ENCODE data around the gene GNAZ. TPM values are rescaled to one million over a fixed set of nuclear protein-coding genes. Genes with fewer than 3 reads are reported as not detected.

Gene GNAZ
- polyA plus RNA-seq, 1 experiment = 12.6 TPM

DNA sequence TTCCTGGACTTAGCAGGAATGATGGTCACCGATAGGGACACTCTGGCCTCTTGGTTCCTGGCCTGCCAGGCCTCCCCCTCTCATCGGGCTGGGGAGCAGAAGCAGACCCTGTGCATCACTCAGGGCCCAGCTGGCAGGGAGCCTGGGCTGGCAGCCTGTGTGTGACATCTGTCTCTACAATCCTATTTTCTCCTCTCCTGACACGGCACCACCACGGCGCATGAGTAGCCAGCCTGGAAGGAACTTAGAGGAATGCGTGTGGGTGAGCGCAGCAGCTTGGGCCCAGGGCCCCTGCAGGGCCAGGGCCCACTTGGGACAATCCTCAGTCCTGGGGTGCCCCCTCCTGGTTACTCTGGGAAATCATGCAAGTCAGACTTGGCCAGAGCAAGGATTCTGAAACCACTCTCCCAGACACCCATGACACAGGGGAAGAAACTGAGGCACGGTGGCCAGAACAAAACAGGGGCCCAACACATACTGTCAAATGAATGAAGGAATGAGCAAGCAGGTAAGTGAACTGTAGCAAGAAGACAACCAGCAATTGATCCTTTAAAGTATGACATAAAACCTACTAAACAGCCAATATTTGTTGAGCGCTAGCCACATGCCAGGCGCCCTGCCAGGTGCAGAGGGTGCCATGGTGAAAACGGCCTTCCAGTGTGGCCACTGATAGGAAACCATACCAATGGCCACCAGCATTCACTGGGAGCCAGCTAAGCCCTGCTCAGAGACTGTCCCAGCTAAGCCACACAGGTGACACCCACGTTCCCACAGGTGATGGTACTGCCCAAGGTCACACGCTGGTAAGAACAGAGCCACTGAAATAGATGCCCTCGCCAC is 58.2 kb downstream of the GNAZ start:
- TF ChIP-seq, protein P1, sequence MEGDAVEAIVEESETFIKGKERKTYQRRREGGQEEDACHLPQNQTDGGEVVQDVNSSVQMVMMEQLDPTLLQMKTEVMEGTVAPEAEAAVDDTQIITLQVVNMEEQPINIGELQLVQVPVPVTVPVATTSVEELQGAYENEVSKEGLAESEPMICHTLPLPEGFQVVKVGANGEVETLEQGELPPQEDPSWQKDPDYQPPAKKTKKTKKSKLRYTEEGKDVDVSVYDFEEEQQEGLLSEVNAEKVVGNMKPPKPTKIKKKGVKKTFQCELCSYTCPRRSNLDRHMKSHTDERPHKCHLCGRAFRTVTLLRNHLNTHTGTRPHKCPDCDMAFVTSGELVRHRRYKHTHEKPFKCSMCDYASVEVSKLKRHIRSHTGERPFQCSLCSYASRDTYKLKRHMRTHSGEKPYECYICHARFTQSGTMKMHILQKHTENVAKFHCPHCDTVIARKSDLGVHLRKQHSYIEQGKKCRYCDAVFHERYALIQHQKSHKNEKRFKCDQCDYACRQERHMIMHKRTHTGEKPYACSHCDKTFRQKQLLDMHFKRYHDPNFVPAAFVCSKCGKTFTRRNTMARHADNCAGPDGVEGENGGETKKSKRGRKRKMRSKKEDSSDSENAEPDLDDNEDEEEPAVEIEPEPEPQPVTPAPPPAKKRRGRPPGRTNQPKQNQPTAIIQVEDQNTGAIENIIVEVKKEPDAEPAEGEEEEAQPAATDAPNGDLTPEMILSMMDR (IDR thresholded peaks at IDR 0.05; ENCODE audit: insufficient read depth, low read depth, low read length) = peak; percentile 76
- H3K27me3 ChIP-seq (ENCODE audit: control insufficient read depth, insufficient read depth, low read length) = 0 out of 2 replicates have a peak, but pooled peaks cover 2% of the 10 kb centered on the region
- 0 out of 2 replicates have a peak, but pooled peaks cover 2% of the 10 kb centered on the region for H3K36me3 ChIP-seq (ENCODE audit: control insufficient read depth, insufficient read depth, low read length)
- CTCF ChIA-PET = interaction anchor here (0.6 to 15.2 kb wide), 31 partner anchors 9 to 541 kb away, joined by 3 to 425 read pairs (median 4); partner anchors contain the start of gene RAB36
- POLR2A ChIA-PET = no interaction called here
- H3K4me3 ChIP-seq (ENCODE audit: low read depth, low read length) = no peak overlapping the region
- DNase-seq (ENCODE audit: low read depth) = peak; percentile 26

DNA sequence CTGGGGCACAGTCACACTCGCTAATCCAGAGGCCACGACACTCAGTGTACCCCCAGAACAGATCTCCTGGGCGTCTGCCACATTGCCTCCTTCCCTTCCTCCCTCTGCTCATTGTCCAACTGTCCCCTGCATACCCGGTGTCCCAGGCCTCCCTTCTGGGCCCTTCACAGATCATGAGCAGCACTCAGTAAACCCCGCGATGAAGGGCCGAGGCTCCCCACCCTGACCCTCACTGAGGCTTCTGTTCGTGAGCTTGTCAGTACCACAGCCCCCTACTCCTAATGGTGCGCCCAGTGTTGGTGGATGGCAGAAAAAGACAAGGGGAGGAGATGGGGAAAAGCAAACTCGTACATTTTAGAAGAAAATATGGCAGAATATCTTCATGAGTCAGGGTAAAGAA is 58.8 kb downstream of the GNAZ start:
- Histone ChIP-seq H3K27me3 (ENCODE audit: control insufficient read depth, insufficient read depth, low read length) (0 out of 2 replicates have a peak, but pooled peaks cover 3% of the 10 kb centered on the region), H3K36me3 (ENCODE audit: control insufficient read depth, insufficient read depth, low read length) (no peaks in the 10 kb centered on the region), H3K4me3 (ENCODE audit: low read depth, low read length) (no peak overlapping the region)
- ChIA-PET CTCF (interaction anchor here (0.6 to 15.2 kb wide), 12 partner anchors 9 to 365 kb away, joined by 3 to 425 read pairs (median 6); no protein-coding TSS in a partner anchor), POLR2A (no interaction called here)
- no peak for DNase-seq (ENCODE audit: low read depth)
- TF ChIP-seq, protein P1 (IDR thresholded peaks at IDR 0.05; ENCODE audit: insufficient read depth, low read depth, low read length) = no peak

DNA sequence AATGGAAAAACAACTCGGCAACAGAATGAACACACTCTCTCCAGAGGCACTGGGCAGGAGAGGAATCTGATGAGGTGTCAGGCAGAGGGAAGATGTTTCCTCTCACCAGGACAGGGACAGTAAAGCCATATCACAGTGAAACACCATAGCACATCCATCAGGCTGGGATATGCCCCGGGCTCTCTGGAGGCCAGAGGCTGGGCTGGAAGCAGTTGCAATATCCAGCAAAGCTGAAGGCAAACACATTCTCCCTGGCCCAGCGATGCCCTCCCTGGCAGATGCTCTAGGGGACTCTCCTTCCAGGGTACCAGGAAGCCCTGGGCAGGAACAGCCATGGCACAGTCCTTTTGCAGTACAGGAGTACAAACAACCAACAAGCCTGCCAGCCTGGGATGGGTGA is 60.4 kb downstream of the GNAZ start:
- ChIA-PET POLR2A (no interaction called here), CTCF (interaction anchor here (1.2 to 15.2 kb wide), 3 partner anchors 10 to 281 kb away, joined by 3 to 425 read pairs (median 17); no protein-coding TSS in a partner anchor)
- no peak overlapping the region for H3K4me3 ChIP-seq (ENCODE audit: low read depth, low read length)
- no peak for DNase-seq (ENCODE audit: low read depth)
- H3K27me3 ChIP-seq (ENCODE audit: control insufficient read depth, insufficient read depth, low read length) = 0 out of 2 replicates have a peak, but pooled peaks cover 3% of the 10 kb centered on the region
- TF ChIP-seq, protein P1 (IDR thresholded peaks at IDR 0.05; ENCODE audit: insufficient read depth, low read depth, low read length) = no peak
- no peaks in the 10 kb centered on the region for H3K36me3 ChIP-seq (ENCODE audit: control insufficient read depth, insufficient read depth, low read length)

DNA sequence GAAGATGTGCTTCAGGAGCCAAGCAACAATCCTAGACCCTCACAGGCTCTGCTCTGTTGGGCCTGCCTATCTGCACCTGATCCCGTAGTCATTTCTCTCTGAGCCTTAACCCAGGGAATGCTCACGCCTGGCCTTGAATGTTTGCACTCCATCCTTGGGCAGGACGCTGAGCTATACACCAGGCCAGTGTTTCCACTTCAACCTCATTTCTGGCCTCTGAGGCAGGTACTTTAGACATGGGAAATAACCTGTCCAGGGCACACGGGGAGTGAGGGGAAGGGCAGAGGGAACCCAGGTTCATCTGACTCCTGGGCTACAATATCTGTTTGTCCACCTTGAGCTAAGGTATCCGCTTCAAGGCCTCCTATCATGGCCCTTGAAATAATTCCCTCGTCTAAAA is 61.6 kb downstream of the GNAZ start:
- POLR2A ChIA-PET = interaction anchor here (0.6 kb wide), 1 partner anchor 106 kb away, joined by 4 read pairs; no protein-coding TSS in a partner anchor
- CTCF ChIA-PET = interaction anchor here (0.6 to 15.2 kb wide), 6 partner anchors 10 to 283 kb away, joined by 3 to 425 read pairs (median 4); partner anchors contain the start of gene RAB36
- H3K36me3 ChIP-seq (ENCODE audit: control insufficient read depth, insufficient read depth, low read length) = no peaks in the 10 kb centered on the region
- H3K27me3 ChIP-seq (ENCODE audit: control insufficient read depth, insufficient read depth, low read length) = 0 out of 2 replicates have a peak, but pooled peaks cover 3% of the 10 kb centered on the region
- TF ChIP-seq, protein P1 (IDR thresholded peaks at IDR 0.05; ENCODE audit: insufficient read depth, low read depth, low read length) = no peak
- H3K4me3 ChIP-seq (ENCODE audit: low read depth, low read length) = no peak overlapping the region
- DNase-seq (ENCODE audit: low read depth) = no peak
